COR-L47 (cell line): ENCODE data around the gene STOML3.

Experiments
- DNase-seq: peaks from one replicate; lab custom pipeline; 2025; lab: John Stamatoyannopoulos, UW

Gene STOML3

DNA sequence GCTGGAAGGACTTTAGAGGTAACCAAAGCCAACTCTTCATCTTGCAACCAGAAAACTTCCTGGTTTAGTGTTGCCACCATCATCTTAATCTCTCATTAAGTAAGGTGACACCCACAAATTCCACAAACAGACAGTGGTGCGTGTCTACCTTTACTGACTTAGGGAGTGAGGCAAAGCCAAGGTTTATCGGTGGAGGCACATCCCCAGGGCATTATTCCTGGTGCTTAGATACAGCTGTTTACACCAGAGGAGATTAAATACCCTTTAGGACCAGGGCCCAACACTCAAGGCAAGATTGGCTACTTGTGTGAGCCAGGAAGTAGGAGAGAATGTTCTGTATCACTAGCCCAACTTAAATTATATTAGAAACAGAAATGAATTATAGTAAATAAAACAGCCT is 9.5 kb downstream of the STOML3 start:
- peak; percentile 68 for DNase-seq

DNA sequence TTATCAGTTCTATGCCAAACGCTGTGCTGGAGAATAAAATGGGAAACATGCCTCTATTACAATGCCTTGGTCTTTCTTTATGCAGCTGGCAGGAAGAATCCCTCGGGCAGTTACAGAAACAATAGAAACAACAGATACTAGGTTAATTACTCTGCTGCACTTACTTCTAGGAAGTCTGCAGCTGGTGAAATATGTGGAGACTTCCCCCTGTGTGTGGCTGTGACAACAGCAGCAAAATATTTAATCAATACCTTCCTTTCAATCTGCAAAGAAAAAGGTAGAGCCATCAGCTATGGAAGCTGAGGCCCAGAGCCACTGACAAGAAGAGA is 9.9 kb downstream of the STOML3 start:
- DNase-seq = peak; percentile 82

DNA sequence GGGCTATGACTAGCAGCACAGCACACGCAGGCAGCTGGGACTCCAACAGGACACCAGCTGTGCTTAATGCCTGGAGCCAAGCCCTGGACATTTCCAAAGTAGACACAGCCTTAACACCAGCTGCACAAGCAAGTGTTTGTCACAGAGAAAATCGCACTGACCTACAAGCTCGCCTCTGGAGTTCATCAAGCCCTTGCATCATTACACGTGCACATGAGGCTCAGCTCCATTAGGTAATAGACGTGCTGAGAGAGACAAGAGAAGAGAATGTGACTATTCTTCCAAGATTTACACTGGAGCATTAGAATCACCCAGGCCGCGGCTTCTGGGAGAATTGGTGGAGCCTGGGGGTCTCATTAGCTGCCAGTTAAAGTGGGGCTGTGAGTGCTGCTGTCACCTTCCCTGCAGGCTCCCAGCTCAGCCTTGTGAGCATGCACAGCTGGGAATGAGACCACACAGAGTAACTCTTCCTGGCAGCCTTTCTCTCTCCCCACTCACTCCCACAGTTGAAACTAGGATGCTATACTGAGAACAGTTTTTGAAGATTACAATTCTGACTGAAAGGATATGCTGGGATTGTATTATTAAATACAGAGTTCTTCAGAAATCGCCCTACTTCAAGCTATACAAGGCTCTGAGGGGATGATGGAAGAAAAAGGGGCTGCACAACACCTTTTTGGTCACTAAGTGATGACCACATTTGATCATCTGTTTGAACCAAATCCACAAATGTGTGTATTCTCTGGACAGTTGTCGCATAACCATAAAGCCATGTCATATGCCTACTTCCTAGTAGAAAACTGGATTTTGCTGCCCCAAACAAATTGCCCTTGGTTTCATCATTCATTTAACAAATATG is 10.5 kb downstream of the STOML3 start:
- DNase-seq = peak; percentile 94

DNA sequence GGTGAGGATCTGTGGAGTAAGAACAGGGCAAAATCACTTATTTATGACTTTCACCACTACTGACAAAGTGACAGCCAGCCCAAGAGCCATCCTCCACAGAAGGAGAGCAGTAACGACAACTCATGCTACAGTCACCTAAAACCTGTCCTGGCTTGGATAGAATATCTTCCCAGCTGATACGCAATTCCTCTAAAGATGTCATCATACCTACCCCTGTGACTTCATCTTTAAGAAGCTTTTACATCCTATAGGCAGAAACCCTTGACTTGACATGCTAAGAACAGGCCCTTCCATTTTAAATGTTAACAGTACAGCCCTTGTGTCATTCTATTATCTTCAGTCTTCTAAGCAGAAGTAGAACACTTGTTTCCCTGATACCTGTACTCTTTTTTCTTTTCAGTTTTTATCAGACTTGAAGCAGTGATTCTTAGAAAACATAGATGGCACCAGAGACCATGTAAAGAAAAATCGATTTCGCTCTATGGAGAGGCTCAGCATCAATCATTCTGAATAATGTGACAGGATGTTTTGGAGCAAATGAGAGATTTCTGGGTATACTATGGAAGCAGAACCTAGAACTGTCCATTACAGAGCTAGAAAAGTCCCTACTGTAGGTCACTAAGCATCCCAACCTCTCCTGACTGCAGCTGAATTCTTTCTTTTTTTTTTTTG is 20.1 kb downstream of the STOML3 start:
- DNase-seq = peak; percentile 32

DNA sequence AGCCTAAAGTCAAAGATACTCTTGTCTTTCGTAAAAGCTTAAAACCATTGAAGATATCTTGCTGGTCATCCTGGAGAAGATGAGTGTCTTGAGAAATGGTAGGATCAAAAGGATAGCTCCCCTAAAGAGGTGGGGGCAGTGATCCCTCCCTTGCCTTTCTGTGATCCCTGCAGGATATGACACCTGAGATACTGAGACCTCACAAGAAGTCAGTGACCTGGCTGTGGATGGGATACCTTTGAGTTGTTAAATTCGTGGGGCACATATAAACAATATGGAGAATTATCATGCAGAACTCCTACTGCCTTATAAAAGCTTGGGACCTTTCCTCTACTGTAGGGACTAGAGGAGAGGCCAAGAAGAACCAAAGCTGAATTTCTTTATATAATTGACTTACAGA is 21.4 kb downstream of the STOML3 start:
- no peak for DNase-seq

DNA sequence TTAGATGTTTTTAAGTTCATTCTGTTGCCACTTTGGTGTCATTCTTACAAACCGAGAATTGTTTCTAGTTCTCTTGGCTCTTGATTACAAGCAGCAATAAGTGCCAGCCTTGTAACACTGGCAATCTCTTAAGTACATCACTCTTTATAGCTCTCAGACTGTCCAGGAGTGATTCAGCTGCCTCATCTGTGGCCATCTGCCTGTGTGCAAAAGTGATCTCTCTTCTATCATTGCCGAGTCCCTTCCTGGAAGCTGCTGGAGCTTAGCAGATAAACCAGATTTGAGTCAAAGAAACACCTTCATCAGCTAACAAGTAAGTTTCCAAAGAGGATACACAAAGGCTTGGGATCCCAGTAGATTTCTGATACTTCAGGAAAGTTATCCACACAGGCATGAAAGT is 23.2 kb downstream of the STOML3 start:
- no peak for DNase-seq

DNA sequence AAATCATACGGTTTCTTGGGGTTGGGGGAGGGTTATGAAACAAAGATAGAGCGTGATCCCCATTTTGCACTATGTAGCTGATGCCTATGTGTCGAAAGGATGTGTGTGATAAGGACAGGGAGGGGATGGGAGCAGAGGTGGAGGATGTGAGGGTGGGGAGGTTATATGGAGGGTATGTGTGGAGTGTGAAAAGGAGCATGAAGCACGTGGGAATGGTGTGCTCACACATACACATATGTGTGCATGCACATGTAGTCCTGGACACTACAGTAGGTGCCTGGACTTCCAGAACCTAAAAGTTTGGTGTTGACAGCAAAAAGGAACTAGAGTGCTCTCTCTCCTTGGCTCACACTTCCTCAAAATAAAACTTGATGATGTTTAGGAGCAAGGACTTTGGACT is 25.4 kb downstream of the STOML3 start:
- DNase-seq = no peak

DNA sequence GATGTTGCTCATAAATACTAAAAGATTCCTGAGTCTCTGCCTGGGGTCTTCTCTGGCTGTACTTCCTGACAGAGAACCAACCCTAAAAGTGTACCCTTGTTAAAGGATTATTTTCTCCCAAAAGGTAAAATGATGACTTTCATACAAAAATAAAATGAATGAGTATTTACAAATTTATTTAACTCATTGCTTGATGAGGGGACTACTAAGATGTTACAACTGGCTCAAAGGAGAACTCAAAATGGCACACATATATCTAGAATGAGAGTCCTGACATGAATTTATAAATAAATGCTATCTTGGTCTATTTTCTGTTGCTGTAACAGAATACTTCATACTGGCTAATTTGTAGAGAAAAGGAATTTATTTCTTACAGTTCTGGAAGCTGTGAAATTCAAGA is 30.5 kb downstream of the STOML3 start:
- DNase-seq = no peak

DNA sequence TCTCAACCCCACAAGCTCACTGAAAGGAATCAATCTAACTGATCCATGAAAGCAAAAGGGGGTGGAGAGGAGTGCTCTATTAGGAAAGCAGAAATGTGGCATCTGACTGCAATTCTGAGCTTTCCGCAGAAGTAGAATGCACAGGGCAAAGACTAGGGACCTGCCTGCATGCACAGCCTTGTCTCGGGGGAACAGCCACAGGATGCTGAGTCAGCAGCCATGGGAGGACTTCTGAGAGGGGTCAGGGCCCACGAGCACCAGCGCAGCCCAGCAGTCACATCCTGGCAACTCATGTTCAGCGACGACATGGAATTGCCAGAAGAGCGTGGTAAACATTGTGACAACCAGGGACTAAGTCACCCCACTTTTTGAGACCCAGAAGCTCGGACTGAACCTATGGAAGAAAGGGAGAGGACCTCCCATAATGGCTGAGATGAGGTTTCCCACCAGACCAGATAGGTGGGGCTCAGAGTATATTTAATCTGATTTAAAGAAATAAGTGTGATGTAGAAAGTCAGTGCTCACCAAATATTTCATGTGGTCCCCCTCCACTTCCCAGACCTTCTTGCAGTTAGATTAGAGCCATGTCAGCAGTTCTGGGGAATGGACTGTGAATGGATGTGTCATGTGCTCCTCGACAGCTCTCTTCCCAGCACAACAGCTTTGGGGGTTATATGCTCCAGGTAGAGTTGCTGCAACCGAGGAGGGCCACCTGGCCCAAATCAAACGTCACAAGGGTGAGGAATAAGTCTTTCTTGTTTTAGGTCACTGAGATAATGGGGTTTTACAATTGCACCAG is 32.6 kb downstream of the STOML3 start:
- no peak for DNase-seq

DNA sequence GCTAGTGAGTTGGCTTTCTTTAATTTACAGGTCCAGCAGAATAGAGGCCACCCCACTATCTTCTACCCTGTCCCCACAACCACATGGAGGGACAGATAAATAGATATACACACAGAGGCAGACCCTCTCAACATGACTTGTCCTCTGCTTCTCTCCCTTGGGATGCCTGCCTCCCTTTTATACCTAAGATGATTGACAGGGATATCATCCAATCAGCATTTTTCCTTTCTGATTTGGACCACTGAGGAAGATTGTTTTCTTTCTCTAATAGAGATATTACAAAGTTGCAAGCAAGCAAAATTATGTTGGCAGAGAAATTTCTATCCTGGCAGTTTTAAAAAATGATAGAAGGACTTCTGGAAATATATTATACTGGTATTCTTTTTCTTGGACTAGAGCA is 35.8 kb downstream of the STOML3 start:
- DNase-seq = no peak

DNA sequence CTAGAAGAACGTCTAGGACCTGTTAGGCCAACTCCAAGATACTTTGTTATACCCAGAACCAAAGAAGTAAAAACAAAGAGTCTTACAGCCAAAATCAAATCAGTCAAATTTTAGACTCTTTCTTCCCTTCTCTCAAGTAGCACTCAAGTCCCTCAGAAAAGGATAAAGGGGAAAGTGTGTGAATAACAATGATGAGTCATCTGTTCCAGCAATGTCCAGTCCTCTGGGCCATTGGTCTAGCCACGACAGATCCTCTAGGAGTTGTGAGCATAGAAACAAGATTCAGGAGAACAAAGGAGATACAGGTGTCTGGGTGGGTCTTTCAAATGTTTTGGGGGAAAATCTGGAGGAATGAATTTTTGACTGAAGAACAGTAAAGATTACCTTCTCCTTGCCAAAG is 36.3 kb downstream of the STOML3 start:
- DNase-seq = no peak

DNA sequence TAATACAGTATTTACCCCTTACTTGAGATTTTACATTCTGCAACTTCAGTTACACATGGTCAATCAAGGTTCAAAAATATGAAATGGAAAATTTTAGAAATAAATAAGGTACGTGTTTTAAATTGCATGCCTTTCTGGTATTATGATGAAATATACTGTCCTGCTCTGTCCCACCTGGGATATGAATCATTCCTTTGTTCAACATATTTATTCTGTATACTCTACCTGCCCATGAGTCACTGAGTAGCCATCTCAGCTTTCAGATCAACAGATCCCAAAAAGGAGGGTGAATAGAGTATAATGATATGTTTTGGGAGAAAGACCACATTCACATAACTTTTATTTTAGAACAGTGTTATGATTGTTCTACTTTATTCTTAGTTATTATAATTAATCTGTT is 37.8 kb downstream of the STOML3 start:
- no peak for DNase-seq

DNA sequence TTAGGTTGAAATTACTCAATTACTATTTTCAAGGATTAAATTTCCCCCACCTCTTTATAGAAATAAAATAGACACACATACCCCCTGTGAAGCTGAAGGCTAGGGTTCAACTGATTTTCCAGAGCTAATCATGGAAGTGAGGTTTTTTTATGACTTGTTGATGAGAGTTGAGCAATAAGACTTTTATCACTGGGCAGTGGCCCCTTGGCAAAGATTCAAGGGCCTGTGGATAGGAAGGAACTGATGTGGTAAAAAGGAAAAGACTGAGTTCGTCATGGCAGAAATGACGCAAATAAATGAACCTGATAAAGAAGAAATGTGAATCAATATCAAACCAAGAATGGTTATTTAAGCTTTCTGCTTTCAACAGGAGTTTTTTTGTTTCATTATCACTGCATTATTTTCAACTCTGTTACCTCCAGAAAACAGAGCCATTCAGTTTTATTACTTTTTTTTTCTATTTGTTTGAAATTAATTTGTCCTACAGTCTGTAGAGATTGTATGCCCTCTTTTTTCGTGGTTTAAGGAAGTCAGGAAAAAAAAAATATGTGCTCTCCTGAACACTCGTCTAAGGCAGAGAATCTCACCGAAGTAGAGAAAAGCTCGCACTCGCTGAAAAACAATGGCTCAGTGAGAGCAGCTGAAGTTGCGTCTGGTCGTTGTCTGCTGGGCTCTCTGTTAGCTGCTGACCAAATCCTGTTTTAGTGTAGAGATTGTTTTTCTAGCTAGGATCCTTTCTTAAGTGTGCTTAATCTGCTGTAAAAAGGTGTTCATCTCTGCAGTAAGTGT is 38.9 kb downstream of the STOML3 start:
- no peak for DNase-seq

DNA sequence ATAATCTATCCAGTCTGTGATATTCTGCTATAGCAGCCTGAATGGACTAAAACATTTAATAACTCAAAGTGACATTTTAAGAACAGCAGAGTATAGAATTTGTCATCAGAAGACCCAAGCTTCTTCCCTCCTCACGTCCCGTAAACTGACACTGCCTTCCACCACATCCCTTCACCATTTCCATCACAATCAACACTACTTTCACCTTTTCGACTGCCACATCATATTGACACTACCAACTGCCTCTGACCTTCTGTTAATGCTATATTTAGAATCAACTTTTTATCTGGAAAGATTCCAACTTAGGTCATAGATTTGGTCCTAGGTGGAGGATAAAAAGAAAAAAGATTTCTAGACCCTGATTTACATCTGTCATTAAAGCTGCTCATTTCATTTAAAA is 39.6 kb downstream of the STOML3 start:
- DNase-seq = no peak

DNA sequence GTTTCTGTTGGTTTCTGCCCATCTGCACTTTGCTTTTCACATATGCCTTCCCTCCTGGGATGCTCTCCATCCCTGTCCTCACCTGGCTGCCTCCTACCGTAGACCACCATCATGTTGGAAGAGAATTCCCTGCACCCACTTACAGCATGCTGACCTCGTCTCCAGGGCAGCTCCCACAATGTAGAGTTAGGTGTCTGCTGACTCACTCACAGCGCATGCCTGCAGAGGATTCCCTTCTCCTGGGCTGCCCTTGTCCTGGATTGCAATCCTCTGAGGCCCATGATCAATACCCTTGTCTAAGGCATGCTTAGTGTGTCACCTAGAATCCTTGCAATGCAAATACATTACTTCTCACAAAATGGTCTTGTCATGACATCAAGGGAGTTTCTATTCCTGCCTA is 43.6 kb downstream of the STOML3 start:
- no peak for DNase-seq

DNA sequence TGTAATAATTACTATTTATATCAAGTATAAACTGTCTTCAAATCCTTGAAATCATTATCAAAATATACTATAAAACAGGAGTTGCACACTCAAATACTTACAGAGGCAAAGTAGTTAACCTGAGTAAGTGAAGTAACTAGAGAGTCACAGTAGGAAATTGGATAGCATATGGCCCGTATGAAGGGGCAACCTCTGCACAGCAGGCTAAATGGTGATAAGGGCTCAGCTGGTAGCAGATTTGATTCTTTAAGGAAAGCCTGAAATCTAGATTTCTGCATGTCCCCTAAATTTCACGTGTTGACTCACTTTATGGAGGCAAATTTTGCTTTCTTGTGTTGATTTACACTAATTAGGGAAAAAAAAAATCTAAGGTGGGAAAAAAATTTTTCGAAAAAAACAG is 46.4 kb downstream of the STOML3 start:
- DNase-seq = no peak

DNA sequence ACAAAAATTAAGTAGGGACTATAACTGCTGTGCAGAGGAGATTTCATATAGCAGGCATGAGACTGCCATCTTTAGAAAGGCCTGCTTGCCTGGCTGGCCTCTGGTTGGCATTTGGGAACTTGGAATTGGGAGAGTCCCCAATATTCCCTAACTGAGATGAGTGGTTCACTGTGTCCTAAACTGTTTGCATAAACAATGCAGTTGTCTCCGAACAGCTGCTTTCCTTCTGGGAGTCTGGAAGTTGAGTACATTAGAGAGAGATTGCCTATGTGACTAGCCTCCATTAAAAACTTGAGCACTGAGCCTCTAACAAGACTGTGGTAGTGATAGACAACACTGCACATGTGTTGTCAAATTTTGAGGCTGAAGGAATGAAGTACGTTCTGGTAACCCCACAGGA is 47.4 kb downstream of the STOML3 start:
- no peak for DNase-seq

DNA sequence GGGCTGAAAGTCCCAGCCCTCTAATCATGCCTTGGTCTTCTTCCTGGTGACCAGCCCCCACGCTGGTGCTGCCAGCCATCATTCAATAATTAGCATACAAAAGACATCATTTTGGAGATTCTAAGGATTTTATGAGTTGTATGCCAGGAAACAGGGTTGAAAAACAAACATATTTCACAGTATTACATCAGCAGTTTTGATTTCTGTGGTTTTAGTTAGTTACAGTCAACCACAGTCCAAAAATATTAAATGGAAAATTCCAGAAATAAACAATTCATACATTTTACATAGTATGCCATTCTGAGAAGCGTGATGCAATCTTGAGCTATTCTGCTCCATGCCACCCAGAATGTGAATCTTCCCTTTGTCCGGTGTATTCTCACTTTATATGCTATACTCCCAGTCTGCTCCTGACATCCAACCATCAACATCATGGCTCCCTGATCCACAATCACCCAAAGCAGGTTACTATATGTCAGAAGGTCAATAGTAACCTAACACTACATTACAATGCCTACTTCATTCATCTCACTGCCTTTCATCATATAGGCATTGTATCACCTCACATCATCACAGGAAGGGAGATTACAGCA is 49.2 kb downstream of the STOML3 start:
- DNase-seq = no peak

DNA sequence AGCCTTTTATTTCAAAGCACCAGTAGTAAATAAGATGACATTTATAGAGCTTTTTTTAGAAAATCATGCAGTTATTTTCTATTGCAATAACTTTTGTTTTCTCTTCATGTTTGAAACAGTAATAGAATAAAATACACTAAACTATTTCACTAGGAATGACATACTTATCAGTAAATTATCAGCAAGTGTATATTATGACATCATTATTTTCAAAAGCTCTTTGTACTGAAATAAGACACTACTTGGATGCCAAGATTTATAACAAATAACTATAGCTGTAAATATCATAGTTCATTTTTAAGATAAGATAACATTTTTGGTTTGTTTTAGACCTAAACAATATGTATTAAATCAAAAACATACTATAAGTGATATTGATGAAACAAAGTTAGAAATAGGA is 56.8 kb downstream of the STOML3 start:
- no peak for DNase-seq

DNA sequence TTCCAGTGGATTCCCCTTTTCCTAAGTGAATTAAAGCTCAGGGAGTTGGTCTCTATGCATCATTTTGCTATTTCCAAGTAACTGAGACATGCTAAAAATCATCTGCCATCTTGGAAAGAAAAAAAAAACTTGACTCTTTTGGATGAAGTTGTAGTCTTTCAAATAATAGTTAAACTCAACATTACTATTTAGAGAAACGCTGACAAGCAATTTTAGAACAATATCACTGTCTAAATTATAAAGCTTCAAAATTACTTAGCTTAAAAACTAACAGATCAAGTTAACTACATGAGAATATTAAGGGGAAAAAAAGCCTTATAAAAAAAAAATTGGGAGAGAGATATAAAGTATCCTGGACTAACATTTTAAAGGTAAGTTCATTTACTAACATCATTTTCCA is 68.5 kb downstream of the STOML3 start:
- DNase-seq = no peak

DNA sequence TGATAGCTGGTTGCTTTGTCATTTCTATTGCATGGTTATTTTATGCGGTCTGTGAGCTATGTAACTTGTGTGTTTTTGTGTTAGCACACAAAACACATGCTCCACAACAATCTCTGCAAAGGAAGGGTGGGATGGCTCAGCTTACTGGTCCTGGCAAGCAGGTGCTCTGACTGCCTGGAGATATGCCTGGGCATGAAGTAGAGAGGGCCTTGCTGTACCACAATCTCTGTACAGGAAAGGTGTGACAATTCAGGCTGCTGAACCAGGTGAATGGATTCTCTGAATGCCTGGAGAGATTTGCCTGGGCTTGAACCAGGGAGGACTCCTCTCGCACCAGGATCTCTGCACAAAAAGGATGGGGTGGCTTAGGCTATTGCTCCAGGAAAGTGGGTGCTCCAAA is 69.5 kb downstream of the STOML3 start:
- DNase-seq = no peak
